GM12874 (cell line): Measurements from ENCODE around the gene TXLNG.

Experiments used
- TF ChIP-seq, protein P1 (sequence below): IDR thresholded peaks from 2 replicates; pipeline ENCODE4 v1.5.1; 2011; ENCODE audit warnings: low read depth, mild to moderate bottlenecking, control low read depth, low read length, moderate library complexity; ENCODE audit not compliant: insufficient read depth

TXLNG gene

GRCh38 chrX:16870862-16871815, 84.9 kb downstream of the TXLNG start:
- TF ChIP-seq, protein P1, sequence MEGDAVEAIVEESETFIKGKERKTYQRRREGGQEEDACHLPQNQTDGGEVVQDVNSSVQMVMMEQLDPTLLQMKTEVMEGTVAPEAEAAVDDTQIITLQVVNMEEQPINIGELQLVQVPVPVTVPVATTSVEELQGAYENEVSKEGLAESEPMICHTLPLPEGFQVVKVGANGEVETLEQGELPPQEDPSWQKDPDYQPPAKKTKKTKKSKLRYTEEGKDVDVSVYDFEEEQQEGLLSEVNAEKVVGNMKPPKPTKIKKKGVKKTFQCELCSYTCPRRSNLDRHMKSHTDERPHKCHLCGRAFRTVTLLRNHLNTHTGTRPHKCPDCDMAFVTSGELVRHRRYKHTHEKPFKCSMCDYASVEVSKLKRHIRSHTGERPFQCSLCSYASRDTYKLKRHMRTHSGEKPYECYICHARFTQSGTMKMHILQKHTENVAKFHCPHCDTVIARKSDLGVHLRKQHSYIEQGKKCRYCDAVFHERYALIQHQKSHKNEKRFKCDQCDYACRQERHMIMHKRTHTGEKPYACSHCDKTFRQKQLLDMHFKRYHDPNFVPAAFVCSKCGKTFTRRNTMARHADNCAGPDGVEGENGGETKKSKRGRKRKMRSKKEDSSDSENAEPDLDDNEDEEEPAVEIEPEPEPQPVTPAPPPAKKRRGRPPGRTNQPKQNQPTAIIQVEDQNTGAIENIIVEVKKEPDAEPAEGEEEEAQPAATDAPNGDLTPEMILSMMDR: no peak

DNA sequence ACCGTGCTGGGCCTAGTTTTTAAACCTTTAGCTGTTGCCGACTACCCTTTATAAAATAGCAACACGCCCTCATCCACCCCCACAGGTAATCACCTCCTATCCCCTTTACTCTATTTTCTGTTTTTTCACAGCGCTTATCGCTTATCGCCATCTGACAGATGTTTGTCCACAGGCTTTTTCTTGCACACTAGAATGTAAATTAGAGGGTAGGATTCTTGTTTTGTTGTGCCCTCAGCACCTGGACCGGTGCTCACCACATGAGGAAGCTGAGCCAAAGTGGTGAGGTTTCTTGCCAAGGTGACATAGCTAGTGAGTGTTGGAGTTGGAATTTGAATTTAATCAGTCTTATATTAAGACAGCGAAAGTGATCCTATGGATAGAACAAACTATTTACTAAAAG, 86.8 kb downstream of the TXLNG start:
- TF ChIP-seq, protein P1: no peak

DNA sequence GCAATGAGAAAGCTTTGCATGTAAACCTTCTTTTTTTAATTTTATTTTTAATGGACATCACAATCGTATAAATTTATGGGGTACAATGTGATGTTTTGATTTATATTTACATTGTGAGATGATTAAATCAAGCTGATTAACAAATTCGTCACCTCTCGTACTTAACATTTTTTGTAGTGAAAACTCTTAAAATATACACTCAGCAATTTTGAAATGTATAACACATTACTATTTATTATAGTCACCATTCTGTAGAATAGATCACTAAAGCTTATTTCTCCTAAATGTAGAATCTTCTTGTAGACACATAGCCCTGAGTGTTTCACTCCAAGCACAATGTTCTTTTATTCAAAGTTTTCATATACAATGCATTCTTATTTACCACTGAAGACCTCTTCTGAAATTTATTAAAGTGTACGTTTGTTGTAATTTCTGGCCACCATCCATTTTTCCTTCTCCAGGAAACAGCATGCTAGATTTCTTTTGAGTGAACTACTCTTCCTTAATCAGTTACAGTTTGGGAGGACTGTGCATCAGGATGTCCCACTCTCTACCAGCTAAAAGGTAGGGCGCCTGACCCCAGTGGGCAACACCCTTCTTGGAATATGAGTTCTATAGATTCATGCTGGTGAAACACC, 88.3 kb downstream of the TXLNG start:
- TF ChIP-seq, protein P1: no peak

DNA sequence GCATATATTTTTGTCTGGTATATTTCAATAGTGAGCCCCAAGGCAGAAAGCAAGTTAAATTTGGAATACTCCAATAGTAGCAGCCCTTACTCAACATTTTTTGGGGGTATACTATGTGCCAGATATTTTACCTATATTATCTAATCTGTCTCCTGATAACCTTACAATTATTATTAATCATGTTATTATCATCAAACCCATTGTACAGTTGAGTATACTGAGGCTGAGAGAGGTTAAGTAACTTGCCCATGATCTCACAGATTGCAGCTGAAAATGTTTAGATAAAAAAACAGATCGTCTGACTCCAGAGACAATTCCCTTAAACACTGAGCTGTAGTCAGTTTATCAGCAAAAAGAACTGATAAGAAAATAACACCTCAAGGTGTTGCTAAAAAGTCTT, 90.4 kb downstream of the TXLNG start:
- TF ChIP-seq, protein P1: no peak

DNA sequence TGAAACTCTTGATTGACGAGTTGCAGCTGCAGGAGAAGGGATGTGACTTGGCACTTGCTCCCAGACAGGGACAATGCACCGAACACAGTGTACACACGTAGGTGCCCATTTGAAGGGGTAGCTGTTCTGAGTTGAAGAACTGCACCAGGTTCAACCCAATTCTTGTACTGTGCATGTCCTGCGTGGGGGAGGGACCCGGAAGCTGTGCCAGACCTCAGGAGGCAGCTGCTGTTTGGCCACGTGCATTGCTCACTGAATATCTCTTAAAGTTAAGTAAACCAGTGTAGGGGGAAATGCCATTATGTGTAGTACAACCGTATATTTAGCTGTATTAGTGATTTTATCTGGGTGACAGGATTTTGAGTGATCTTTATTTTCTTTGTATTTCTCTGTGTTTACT, 95.9 kb downstream of the TXLNG start:
- TF ChIP-seq, protein P1: no peak

GRCh38 chrX:16882702-16883486, 96.6 kb downstream of the TXLNG start:
- TF ChIP-seq, protein P1: peak; percentile 50; the same call in 1 of the 2 replicates

- TF ChIP-seq, protein P1: no peak
Observed at GRCh38 chrX:16883487-16883804, 97.2 kb downstream of the TXLNG start.
